Daoy (cell line): Measurements from ENCODE around the gene PLXNA3. TPM values are rescaled to one million over a fixed set of nuclear protein-coding genes. Genes with fewer than 3 reads are reported as not detected.
"Not testable (repeated sequence)": the region's sequence is repeated elsewhere in the genome, so short reads cannot be mapped to it uniquely, and the experiment has no call there.

ENCODE experiments used
- DNase-seq: peaks from one replicate; pipeline ENCODE4 v3.0.0-alpha.2; 2015; ENCODE audit warnings: low read depth
- total RNA-seq: library from RNA; depleted of rRNA; stranded (reverse); fragments of >200 nt; shearing (Covaris generic); gene quantifications from 2 replicates; pipeline ENCODE4 v1.2.3, GENCODE V29; 2014

Gene PLXNA3
- total RNA-seq, 1 experiment from 2014 or later = 1.5 TPM

DNA sequence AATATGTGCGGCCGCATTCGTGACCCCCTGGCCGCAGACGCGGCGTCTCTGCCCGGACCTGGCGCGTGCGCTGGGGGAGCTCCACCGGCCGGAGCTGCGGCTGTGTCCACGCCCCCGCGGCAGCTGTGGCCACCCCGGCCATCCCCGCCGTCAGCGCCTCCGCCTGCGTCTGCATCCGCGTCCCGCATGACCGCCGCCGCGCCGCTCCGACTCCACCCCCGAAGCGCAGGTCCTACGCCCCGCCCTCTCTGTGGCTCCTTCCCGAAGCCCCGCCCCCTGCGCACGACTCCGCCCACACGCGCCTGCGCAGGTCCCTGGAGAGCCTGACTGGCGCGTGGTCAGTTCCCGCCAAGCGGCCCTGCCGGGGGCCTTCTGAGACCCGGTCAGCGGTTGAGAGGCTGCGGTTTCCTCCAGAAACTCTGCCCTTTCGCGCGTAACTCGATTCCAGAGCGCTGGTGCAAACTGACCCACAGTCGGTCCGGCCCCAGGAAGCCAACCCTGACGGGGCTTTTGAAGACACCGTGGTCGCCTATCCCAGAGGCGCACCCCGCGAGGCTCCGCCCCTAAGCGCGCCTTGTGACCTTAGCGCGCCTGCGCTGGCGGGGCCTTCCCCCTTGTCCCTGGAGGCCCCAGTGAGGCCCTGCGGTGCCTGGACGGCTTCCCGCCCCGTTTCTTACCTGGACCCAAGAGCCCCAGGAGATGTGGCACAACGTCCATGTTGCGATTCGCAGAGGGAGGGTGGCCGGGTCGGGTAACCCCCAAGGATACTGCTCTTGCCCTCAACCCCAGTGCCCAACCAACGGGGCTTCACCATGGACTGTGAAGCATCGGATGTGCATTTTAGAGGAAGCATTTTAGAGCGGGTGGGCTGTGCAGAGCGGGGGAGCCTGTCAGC, 20.9 kb downstream of the PLXNA3 start, which contains the start of gene LAGE3:
Gene LAGE3, minus strand, starts transcription at position 554 of the 895 bp plus-strand sequence. Its CDS starts 366 bp downstream, at position 188.
- DNase-seq = peak; percentile 89

DNA sequence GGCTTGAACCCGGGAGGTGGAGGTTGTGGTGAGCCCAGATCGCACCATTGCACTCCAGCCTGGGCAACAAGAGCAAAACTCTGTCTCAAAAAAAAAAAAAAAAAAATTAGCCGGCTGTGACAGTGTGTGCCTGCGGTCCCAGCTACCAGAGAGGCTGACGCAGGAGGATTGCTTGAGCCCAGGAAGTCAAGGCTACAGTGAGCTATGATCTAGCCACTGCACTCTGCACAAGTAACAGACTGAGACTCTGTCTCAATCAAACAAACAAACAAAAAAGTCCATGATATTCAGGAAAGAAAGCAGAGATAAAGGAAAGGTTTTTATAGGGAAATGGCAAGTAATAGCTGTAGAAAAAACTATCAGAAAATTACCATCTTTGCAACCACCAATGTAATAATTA, 23.1 kb downstream of the PLXNA3 start:
- DNase-seq = no peak

DNA sequence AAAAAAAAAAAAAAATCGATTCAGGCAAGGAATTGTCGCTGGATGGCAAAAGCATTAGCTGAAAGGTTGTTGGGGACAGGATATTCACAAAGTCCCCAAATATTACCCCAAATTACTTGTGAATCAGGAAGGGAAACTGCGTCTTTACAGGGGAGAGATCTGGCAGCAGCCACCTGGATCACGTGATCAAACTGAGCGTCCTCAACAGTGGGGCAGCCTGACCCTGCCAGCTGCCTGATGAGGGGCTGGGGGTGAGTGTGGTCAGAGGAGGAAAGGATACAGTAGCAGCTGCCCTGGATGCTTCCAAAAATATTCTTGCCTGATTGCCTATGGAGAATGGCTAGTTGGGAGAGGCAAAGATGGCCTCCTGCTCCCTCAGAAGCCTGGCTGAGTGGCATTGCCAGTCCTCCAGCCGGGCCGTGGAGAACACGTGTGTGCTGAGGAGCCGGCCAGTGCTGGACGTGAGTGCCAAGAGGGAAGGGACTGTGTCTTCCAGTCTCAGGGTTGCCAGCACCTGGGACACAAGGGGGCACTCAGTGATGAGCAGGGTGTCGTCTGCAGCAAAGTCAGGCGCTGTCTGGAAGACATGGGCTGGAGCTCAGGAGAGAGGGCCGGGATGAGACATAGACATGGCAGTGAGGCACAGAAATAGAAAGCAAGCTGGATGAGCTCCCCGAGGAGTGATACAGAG, 24.0 kb downstream of the PLXNA3 start:
- DNase-seq = no peak

DNA sequence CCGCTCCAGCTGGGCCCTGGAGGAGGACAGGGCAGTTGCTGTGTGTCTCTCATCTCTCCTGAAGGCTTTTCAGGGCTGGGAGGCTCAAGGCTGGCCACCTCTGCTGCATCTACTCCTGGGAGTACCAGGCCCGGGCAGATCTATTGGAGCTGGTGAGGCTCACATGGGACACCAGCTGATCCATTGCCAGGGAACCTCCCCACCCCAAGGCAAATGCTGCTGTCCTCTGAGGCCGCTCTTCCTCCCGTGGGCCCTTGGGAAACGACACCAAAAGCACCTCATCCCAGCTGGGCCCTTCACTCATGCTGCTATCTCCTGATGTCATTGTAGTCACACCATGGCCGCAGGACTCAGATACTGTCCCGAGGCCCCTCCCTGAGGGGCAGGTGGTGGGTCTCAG, 24.7 kb downstream of the PLXNA3 start:
- no peak for DNase-seq

DNA sequence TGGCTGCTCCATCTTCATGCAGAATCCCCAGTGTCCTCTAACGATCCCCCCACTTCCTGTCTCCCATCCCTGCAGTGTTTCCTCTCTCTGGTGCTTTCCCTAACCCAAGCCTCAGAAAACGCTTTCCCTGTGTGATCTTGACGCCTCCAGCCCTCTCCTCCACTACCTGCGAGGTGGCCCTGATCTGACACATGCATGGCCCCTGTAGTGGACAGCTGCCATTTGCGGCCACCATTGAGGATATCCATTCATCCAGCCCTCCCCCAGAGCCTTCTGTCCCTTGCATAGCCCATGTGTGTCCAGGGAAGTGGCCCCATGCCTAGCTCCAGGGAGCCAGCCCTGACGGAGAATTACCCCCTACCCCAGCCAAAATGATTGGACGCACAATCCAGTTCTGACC, 25.2 kb downstream of the PLXNA3 start:
- no peak for DNase-seq

DNA sequence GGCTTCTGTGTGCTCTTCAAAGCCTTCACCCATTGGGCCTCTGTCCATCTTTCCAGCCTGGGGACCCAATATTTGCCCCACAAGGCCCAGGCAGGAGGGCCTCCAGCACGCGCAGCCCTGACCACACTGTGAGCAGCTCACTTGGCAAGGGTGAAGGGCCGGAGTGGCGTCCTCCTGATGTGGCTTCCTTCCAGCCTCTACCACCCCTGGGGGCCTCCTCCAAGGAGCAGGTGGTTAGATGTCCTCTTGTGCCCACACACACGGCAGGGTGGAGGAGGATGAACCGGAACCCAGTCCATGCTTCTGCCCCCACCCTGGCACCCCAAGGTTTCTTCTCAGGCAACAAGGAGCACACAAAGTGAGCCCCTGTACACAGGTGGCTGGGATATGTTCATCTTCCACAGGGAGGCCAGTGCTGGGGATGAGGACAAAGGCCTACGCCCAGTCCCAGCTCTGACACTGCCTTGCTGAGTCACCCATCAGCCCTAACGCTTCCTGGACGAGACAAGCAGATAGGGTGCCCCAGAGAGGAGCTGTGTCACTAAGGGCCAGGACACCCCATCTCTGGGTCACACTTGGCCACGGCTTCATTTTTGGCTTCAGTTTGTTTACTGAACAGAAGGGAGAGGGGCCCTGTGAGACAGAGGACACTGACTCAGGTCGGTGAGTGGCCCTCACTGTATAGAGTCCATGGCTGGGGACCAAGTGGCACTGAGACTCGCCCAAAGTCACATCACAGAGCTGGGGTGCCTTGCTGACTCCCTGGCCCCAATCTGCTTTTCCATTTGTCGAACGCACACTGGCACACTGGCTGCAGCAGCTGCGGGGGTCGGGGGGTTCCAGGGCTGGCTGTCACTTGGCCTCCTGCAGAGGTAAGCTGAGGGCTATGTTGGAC, 26.4 kb downstream of the PLXNA3 start:
- no peak for DNase-seq

DNA sequence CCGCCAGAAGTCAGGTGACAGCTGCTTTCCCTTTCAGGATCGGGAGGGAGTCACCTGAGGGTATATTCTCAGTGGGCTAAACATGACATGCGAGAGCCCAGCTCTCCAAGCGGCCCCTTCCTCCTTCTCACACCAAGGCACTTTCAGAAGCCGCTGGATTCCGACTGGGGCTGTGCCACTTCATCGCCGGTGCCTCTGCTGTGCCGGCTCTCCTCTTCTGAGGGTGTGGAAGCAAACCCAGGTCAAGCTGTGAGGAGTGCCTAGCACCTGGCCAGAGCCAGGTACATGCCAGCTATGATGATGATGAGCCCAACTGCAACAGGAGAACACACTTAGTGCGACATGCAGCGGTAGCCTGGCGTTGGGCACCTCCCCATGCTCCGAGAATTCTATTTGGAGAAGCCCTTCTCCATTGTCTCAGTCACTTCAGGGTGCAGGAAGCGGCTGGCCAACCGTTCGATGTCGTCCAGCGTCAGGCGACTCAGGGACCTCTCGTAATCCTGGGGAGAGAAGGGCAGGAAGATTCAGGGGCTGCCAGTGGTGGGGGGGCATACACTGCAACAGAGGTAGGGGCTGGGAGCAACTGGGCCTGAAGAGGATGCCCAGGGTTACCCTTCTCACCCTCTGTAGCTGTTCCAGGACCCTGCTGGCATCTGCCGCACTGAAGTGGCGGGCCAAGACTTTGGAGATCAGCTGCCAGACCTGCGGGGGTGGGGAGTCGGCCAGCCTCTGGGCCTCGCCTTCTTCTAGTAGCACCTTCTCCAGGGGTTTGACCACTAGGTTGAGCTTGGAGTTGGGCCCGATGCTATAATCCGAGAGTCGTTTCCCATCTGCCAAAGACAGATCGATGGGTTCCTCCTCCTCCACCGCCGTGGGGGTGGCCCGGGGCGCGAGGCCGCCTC, 27.3 kb downstream of the PLXNA3 start:
- no peak for DNase-seq

DNA sequence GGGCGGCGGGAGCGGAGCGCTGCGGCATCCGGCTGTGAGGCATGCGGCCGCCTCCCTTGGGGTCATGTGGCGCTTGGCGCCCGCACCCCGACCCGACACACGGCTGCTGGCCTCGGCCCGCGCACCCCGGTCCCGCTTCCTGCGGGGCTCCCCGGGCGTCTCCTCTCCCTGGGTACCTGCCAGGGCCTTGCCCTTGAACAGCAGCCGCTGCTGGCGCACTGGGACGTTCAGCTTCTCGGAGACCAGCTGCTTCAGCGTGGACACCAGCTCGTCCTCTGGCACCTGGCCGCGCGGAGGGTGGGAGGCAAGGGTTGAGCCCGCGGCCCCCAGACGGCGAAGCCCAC, 27.9 kb downstream of the PLXNA3 start:
- DNase-seq = peak; percentile 15

DNA sequence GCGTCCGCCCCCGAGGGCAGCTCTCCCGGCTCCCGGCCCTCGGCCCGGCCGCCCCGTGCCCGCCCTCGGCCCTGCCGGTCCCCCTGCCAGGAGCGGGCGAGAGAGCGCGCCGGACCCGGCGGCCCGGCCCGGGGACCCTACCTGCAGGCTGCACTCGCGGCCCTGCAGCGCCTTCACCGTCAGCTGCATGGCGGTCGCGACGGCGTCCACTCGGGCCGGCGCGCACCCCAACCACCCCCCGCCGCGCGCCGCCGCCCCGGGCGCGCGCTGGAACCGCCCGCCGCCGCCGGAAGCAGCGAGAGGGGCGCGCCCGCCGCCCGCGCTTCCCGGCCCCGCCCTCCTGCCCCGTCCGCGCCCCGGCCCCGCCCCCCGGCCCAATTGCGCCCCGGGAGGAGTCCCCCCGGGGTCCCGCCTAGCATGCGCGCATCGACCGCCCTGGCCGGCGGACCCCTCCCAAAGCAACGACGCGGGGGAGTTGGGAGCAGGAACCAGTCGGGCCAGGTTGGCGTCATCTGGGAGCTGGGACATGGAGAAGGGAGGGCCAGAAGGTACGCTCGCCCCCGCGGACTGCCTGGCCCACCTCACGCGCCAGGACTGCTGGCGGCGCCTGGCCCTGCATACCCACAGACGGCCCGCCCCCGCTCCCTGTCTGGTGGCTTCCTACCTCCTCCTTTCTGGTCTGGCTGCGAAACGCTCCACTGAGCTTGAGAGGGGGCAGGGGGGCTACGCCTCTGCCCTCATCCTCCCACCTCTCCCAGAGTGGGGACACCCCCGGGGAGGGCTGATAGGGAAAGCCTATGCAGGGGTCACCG, 28.5 kb downstream of the PLXNA3 start, which contains the start of gene UBL4A:
Gene UBL4A, minus strand, starts transcription at position 220 of the 812 bp plus-strand sequence. Its CDS starts 31 bp downstream, at position 189.
- DNase-seq = peak; percentile 58

DNA sequence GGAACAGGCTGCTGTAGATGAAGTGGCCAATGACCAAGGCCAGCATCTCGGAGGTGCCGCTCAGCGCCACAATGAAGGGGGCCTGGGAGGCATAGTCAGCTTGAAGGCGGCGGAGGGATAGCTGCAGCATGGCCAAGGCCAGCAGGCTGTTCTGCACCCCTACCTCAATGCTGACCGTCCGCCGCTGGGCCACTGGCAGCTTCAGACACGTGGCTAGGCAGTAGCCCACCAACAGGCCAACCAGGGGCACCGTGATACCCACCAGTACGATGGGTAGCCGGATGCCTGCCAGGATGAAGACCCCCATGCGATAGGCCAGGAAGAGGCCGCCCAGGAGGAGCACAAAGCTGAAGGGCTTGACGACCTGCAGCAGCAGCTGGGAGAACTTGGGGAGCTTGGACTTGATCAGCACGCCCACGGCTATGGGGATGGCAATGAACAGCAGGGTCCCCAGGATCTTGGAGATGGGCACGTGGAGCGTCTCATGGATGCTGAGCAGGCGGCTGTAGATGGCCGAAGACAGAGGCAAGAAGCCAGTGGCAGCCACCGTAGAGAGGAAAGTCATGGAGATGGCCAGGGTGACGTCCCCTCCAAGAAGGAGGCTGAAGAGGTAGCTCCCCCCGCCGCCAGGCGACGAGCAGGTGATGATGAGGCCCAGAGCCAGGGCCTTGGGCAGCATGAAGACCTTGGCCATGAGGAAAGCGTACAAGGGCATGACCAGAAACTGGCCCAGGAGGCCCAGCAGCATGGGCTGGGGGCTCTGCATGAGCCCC, 29.6 kb downstream of the PLXNA3 start:
- DNase-seq = no peak

DNA sequence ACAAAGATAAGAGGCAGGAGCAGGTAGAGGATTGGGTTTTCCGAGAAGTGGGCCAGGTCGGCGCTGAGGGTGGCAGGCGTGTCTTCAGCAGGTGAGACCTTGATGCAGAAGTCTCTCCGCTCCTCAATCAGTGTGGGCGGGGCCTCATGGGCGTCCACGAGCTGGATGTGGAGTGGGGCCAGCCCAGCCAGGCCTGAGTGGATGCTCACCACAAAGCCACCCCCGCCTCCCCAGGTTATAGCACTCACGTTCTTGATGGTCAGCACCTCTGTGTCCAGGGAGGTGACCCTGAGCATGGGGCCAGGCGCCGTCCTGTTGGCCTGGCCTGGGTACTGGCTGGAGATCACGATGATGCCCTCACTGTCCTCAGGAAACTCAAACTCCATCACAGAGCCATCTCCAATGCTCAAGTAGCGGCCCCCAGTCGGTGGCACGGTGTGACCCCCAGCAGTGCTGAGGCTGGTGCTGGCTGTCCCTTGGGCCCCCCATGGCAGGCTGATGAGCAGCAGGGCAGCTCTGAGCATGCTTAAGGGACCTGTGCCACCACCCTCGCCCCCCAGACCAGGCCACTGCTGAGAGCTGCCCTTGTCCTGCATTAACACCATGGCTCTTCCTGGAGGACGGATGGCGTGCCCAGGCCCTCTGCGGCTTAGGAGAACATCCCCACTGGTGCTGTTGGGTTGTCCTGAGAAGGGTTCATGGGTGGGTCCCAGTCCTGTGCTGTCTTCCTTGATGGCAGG, 30.4 kb downstream of the PLXNA3 start:
- no peak for DNase-seq

DNA sequence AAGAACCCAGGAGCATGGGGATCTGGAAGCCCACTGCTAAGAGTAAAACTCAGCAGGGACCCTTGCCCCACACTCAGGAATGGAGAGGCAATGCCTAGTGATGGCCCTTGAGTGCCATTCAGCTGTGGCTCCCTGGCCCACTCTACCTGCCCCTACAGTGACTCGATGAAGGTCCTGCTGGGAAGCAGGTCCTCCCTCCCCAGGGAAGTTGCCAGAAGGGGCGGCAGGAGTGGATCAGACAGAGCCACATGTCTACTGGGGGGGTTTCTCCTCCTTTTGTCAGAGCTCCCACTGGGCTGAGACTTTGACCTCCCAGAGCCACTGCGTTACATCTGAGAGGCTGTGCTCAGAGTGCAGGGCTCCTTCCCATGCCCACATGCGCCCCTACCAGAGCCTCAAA, 31.1 kb downstream of the PLXNA3 start:
- no peak for DNase-seq

DNA sequence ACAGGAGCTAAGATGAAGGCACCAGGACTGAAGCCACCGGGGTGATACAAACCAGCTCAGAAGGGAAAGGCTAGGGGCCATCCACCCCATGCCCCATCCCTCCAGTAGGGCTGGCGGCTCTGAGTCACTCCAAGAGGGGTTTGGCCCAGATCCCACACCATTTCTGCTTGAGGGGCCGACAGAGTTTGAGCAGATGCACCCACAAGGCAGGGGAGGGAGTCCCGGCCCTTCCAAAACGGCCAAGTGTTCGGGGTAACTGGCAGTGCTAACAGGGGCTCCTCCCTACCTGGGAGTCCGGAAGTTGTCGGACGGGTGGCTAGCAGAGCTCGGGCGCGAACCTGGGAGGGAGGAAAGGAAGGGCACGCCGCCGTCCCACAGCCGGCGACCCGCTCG, 31.9 kb downstream of the PLXNA3 start:
- DNase-seq = peak; percentile 69

DNA sequence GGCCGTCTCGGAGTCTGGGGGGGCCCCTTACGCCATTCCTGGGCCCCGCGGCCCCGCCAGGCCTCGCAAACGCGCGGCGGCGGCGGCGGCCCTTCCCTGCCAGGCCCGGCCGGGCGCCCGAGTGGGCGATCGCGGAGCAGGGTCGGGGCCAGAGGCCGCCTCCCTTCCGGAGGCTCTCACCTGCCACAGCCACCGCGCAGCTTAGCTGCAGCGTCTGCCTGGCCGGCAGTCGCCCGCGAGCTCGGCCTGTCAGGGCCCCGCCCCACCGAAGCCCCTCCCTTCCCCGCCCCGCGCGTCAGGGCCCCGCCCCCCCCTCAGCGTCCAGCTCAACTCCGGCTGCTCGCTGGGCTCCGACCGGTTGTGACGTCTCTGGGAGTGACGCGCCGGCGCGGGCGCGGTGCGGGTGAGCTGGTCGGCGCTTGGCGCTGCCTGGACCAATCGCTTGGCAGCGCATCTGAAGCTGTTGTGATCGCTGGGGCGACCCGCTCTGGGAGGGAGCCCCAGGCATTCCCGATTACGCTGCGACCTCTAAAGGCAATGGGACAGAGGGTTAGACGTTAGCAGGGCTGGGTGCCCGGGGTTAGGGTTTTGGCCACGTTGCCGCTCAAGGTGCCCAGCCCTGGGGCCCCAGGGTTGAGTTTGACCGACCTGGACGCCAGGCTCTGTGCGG, 32.5 kb downstream of the PLXNA3 start, which contains the start of gene SLC10A3:
Gene SLC10A3, minus strand, starts transcription at position 216 of the 670 bp plus-strand sequence. CDS start 1,689 bp downstream, outside the sequence.
- DNase-seq = peak; percentile 95

DNA sequence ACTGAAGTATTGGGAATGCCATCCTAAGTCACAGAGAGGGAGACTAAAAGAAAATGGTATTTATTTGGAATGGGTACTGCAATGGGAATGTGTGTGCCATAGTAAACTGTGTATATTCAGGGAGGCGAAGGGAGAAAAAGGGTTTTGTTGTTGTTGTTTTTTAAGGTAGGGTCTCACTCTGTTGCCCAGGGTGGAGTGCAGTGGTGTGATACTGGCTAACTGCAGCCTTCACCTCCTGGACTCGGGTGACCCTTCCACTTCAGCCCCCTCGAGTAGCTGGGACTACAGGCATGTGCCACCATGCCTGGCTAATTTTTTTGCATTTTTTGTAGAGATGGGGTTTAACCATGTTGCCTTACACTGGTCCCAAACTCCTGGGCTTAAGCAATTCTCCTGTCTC, 36.6 kb downstream of the PLXNA3 start:
- DNase-seq = no peak

DNA sequence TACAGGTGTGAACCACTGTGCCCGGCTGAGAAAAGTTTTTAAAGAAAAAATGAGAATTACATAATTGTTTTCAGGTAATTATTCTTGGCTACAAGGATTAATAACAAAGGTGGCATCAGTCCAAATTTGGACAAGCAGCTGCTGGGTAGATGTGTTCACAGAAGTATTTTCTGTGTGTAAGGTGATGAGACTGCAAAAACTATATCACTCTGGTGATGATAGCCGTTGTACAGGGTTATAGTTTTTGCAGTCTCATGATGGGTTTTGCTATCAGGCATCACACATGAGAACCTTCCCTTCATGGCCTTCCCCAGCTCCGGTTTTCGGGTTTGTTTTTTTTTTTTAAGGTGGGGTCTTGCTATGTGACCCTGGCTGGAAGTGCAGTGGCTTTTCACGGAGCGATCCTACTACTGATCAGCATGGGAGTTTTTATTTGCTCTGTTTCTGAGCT, 37.4 kb downstream of the PLXNA3 start:
- DNase-seq = no peak

DNA sequence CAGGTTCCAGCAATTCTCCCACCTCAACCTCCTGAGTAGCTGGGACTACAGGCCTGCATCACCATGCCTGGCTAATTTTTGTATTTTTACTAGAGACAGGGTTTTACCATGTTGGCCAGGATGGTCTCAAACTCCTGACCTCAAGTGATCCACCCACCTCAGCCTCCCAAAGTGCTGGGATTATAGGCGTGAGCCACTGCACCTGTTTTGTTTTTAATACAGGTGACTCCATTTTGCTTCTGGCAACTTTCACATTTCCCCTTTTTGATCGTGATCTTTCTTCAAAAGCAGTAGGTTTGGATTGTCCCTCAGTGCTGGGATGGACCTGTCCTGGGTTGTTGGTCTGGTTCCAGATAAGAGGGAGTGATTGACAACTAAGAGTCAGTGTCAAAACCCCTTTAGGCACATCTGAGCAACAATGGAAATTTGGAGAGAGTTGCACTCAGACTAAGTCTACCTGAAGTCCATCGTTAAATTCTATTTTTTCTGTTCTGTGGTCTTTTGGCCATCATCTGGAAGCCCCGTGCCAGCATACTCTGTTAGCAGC, 38.6 kb downstream of the PLXNA3 start:
- not testable (repeated sequence) for DNase-seq
